Psoas muscle (tissue), 8 donors: ENCODE data around the gene AOPEP. TPM values are rescaled to one million over a fixed set of nuclear protein-coding genes. Genes with fewer than 3 reads are reported as not detected.

ENCODE experiments used
- ATAC-seq, 4 donors: fragments of 200-7000 bp; cut with Tn5 transposase; one replicate each; pipeline ENCODE4 v1.9.1; 2020; ENCODE audit warnings: moderate library complexity in 3 of 4, mild to moderate bottlenecking in 2 of 4
- DNase-seq, 2 donors: peaks; one replicate each; pipeline ENCODE4 v3.0.0-alpha.2; 2020
- H3K27ac ChIP-seq: fragments of 200-600 bp; one replicate; pipeline ENCODE4 v1.8.0; 2022
- H3K27me3 ChIP-seq, 3 donors: fragments of 200-600 bp in 1 of 3; one replicate each; pipeline versions ENCODE4 v1.6.1 to v1.8.0; 2013 to 2022; ENCODE audit warnings: low read length in 2 of 3, mild to moderate bottlenecking in 2 of 3, moderate library complexity in 1 of 3; ENCODE audit not compliant: insufficient read depth in 3 of 3
- H3K36me3 ChIP-seq, 2 donors: fragments of 200-600 bp in 1 of 2; one replicate each; pipeline versions ENCODE4 v1.6.1 to v1.8.0; 2013 to 2022; ENCODE audit warnings: low read depth in 1 of 2, mild to moderate bottlenecking in 1 of 2, moderate library complexity in 1 of 2; ENCODE audit not compliant: insufficient read depth in 1 of 2
- H3K4me1 ChIP-seq: fragments of 200-600 bp; one replicate; pipeline ENCODE4 v1.8.0; 2022
- H3K4me3 ChIP-seq: fragments of 200-600 bp; one replicate; pipeline ENCODE4 v1.8.0; 2022; ENCODE audit warnings: mild to moderate bottlenecking
- H3K9me3 ChIP-seq: fragments of 200-600 bp; one replicate; pipeline ENCODE4 v1.8.0; 2022
- WGBS, 3 donors: extraction: QIAGEN DNeasy Blood & Tissue Kit; methylation state at CpG; one replicate each; pipeline versions ENCODE4 v1.1.6 to v1.1.7; 2013; 5-methylcytosine and 5-hydroxymethylcytosine counted together
- intact Hi-C, 2 donors: fragments of 100-400 bp; cut with DNase I; formaldehyde crosslinking; loops; one replicate each; pipeline versions ENCODE4 v1.11.0 to v1.14.2; 2022
- polyA plus RNA-seq, 3 donors: library from polyadenylated mRNA; stranded (reverse); fragments of 200-250 nt; gene quantifications; one replicate each; pipeline ENCODE4 v1.2.3, GENCODE V29; 2013
- total RNA-seq, 4 donors: library from RNA; stranded (reverse); fragmentation: NEBNext Ultra II Directional in 2 of 4; extraction: Animal tissue kit (Norgen Biotek cat#: 25700) in 2 of 4; gene quantifications; one replicate each; pipeline versions ENCODE4 v1.2.1 to v1.2.4, GENCODE V29; 2021 to 2023
- TF ChIP-seq, protein P1 (sequence below): fragments of 200-600 bp; IDR thresholded peaks from one replicate; pipeline ENCODE4 v1.8.0; 2022; ENCODE audit warnings: antibody characterized with exemption
- donor health status: healthy with polysubstance abuse.
- donor health status: DM: no; HTN: no; CAD: no; lungs with moderate emphysema.
- donor health status: Bipolar disorder and iron deficiency.
- donor health status: healthy.
- donor health status: DM: yes; HTN: yes; CAD: no.
- donor health status: DM: no; HTN: no; CAD: no.
- donor health status: DM: no; HTN: no; CAD: no.
- donor health status: DM: yes; HTN: yes; CAD: no.

AOPEP gene
- total and polyA plus RNA-seq, 7 donors = 46.4 to 96.9 (median 78.6) TPM

DNA sequence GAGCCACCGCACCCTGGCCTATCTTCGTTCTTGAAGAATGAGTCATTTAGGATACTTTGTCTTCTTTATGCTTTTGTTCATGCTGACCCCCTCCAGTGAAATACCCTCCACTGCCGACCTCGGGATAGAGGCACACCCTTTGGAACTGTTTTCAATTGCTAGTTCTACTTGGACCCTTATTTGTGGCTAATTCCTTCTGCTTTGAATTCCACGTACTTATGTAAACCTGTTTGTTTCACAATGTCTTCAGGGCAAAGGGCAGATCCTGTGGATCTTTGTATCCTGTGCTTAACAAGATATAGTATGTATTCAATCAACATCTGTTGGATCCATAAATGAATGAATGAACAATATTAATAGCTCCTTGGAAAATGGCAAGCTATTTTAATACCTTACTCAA lies 19.6 kb upstream of the AOPEP start:
- H3K4me1 ChIP-seq = no peaks in the 10 kb centered on the region
- no peak overlapping the region for H3K4me3 ChIP-seq
- DNase-seq (no peak), ATAC-seq (no peak)
- H3K9me3 ChIP-seq = no peaks in the 10 kb centered on the region
- H3K27me3 ChIP-seq = no peaks in the 10 kb centered on the region
- intact Hi-C loops = no loop called here
- no peak overlapping the region for H3K27ac ChIP-seq
- TF ChIP-seq, protein P1, sequence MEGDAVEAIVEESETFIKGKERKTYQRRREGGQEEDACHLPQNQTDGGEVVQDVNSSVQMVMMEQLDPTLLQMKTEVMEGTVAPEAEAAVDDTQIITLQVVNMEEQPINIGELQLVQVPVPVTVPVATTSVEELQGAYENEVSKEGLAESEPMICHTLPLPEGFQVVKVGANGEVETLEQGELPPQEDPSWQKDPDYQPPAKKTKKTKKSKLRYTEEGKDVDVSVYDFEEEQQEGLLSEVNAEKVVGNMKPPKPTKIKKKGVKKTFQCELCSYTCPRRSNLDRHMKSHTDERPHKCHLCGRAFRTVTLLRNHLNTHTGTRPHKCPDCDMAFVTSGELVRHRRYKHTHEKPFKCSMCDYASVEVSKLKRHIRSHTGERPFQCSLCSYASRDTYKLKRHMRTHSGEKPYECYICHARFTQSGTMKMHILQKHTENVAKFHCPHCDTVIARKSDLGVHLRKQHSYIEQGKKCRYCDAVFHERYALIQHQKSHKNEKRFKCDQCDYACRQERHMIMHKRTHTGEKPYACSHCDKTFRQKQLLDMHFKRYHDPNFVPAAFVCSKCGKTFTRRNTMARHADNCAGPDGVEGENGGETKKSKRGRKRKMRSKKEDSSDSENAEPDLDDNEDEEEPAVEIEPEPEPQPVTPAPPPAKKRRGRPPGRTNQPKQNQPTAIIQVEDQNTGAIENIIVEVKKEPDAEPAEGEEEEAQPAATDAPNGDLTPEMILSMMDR = no peak
- no peaks in the 10 kb centered on the region for H3K36me3 ChIP-seq
- 82 to 90% (median 87%) methylated on average over 5 of the region's 5 CpGs for WGBS, 3 donors

DNA sequence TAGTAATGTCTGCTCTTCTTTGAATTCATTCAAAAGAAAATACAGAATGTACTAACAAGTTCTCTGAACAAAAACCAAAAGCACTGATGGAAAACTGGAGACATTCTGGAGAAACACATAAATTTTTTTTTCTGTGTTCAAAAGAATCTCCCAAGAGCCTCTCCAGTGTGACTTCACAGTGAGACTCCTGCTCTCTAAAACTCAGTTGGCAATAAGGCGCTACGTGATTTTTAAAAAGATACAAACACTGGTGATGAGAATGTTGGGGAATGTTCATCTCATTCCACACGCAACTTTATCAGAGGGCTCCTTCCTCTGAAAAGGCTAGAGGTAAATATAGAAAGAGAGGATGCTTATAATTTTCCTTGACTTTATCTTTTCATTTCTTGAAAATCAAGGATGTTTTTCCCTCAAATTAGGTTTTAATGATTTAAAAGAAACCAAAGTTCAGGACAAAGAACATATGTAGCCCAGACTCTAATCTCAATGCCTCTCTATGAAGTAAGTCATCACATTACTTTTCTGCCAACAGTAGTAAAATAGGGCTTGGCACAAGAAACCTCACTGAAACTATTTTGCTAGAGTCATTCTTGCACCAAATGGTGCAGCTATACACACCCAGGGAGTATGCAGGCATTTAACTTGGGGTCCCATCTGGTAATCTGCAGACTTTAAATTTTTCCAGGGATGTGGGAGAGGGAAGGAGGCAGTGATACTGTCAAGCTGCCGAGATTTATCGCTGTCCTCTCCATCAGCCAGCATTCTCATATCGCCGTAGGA lies 12.9 kb upstream of the AOPEP start:
- Histone ChIP-seq H3K27ac (no peak overlapping the region), H3K4me1 (no peaks in the 10 kb centered on the region), H3K4me3 (no peak overlapping the region), H3K27me3 (no peaks in the 10 kb centered on the region), H3K9me3 (no peaks in the 10 kb centered on the region), H3K36me3 (no peaks in the 10 kb centered on the region)
- 85 to 87% (median 86%) methylated on average over 7 of the region's 7 CpGs for WGBS, 3 donors
- intact Hi-C loops = no loop called here
- TF ChIP-seq, protein P1 = no peak
- DNase-seq (no peak), ATAC-seq (no peak)

DNA sequence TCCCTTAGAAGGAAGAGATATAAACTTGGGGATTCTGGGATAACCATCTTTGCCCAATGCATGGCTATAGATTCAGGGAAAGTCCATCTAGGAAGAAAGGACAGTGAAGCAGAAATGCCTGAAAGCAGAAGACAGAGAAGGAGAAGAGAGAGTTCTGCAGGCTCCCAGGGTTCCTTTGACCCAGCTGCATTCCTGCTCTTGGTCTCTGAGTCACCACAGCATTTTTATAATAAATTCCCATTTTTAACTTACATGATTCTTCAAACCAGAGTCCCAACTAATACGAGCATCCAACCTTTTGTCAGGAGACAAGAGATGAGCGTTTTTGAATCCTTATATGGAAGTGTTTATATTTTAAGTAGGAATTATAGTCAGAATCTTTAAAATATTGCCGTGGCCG lies 12.0 kb upstream of the AOPEP start:
- Histone ChIP-seq H3K9me3 (no peaks in the 10 kb centered on the region), H3K27me3 (no peaks in the 10 kb centered on the region), H3K4me3 (no peak overlapping the region), H3K4me1 (no peaks in the 10 kb centered on the region), H3K36me3 (no peaks in the 10 kb centered on the region), H3K27ac (no peak overlapping the region)
- no peak for DNase-seq
- 86 to 90% (median 89%) methylated on average over 4 of the region's 4 CpGs for WGBS, 3 donors
- TF ChIP-seq, protein P1 = no peak
- ATAC-seq = no peak
- intact Hi-C loops = no loop called here

DNA sequence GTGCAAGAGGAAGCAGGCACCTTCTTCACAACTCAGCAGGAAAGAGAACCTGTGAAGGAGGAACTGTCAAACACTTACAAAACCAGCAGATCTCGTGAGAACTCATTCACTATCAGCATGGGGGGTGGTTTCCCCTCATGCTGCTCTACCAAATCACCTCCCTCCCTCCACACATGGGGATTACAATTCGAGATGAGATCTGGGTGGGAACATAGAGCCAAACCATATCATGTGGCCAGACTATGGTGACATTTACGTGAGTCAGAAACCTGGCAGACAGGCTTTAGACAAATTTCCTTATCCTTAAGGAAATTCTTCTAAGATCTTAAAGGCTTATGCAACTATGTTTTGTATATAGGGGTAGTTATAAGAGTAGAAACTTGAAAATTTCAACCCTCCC lies 8.7 kb upstream of the AOPEP start:
- no peaks in the 10 kb centered on the region for H3K9me3 ChIP-seq
- H3K4me1 ChIP-seq = no peaks in the 10 kb centered on the region
- intact Hi-C loops = no loop called here
- H3K27ac ChIP-seq = no peak overlapping the region
- H3K27me3 ChIP-seq = no peaks in the 10 kb centered on the region
- ATAC-seq (no peak), DNase-seq (no peak)
- 49 to 60% (median 54%) methylated on average over 3 of the region's 3 CpGs for WGBS, 3 donors
- TF ChIP-seq, protein P1 = no peak
- no peak overlapping the region for H3K4me3 ChIP-seq
- H3K36me3 ChIP-seq = no peaks in the 10 kb centered on the region

DNA sequence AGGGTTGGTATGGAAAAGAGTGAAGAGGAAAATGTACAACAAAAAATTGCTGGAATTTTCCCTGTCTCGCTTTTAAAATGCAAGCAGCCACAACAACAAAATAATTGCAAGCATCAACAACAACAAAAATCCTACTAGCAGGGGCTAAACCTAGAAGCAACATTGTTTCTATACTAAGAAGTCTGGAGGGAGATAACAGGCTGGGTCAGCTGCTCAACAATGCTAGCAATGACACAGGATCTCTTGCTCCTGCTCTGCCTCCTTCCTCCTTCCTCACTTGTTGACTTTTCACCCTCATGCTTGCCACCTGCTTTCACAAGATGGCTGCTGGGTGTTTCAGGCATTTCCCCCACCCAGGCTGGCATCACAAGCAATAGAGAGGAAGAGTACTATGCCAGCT lies 7.6 kb upstream of the AOPEP start:
- intact Hi-C loops = no loop called here
- H3K9me3 ChIP-seq = no peaks in the 10 kb centered on the region
- no peak overlapping the region for H3K4me3 ChIP-seq
- 91 to 96% (median 94%) methylated on average over 1 of the region's 1 CpG for WGBS, 3 donors
- no peaks in the 10 kb centered on the region for H3K4me1 ChIP-seq
- TF ChIP-seq, protein P1 = no peak
- H3K36me3 ChIP-seq = no peaks in the 10 kb centered on the region
- ATAC-seq (no peak), DNase-seq (no peak)
- no peak overlapping the region for H3K27ac ChIP-seq
- H3K27me3 ChIP-seq = no peaks in the 10 kb centered on the region
